ENCODE measurements around the gene DUSP9. TPM values are rescaled to one million over a fixed set of nuclear protein-coding genes. Genes with fewer than 3 reads are reported as not detected.

Gene DUSP9
- total RNA-seq, 1 experiment from 2014 or later: 0.92 TPM

- intact Hi-C loops (cut with micrococcal nuclease; ENCODE audit: unreplicated experiment): no loop called here
- no peaks in the 10 kb centered on the region for H3K27me3 ChIP-seq (replicated peaks; ENCODE audit: insufficient read depth, low read depth, low read length, poor library complexity)
Observed at GRCh38 chrX:153626863-153627674, 19.9 kb upstream of the DUSP9 start.

GRCh38 chrX:153627675-153628111, 19.3 kb upstream of the DUSP9 start:
- CTCF ChIA-PET: no interaction called here
- intact Hi-C loops (cut with micrococcal nuclease; ENCODE audit: unreplicated experiment): no loop called here
- POLR2A ChIA-PET (ENCODE audit: low non-redundant PET): no interaction called here

More at GRCh38 chrX:153626863-153627674, 19.9 kb upstream of the DUSP9 start:
- Histone ChIP-seq H3K4me3 (ENCODE audit: low read depth, low read length, poor library complexity, severe bottlenecking) (no peak overlapping the region), H3K4me1 (ENCODE audit: insufficient read depth, low read length, poor library complexity, severe bottlenecking) (no peaks in the 10 kb centered on the region), H3K9me3 (ENCODE audit: low read depth, low read length, poor library complexity, severe bottlenecking) (no peaks in the 10 kb centered on the region), H3K36me3 (ENCODE audit: insufficient read depth, low read length, poor library complexity, severe bottlenecking) (no peaks in the 10 kb centered on the region), H3K27ac (ENCODE audit: low read depth, low read length, poor library complexity, severe bottlenecking) (no peak overlapping the region)
- no peak for DNase-seq (ENCODE audit: low spot score)
- no TSS peak for BruUV-seq (replicated peaks)
- POLR2A ChIA-PET (ENCODE audit: low non-redundant PET): no interaction called here
- TF ChIP-seq EZH2 (IDR thresholded peaks at IDR 0.05; ENCODE audit: borderline replicate concordance, low read depth, low read length, poor library complexity, severe bottlenecking): no peak
- CTCF ChIA-PET: no interaction called here

GRCh38 chrX:153628129-153628528, 18.9 kb upstream of the DUSP9 start:
- TF ChIP-seq EZH2 (IDR thresholded peaks at IDR 0.05; ENCODE audit: borderline replicate concordance, low read depth, low read length, poor library complexity, severe bottlenecking): no peak
- TF ChIP-seq CTCF (conservative IDR thresholded peaks at IDR 0.05; ENCODE audit: low read depth, low read length): no peak
- ChIA-PET POLR2A (ENCODE audit: low non-redundant PET) (no interaction called here), CTCF (no interaction called here)
- Histone ChIP-seq H3K27ac (ENCODE audit: low read depth, low read length, poor library complexity, severe bottlenecking) (no peak overlapping the region), H3K4me1 (ENCODE audit: insufficient read depth, low read length, poor library complexity, severe bottlenecking) (no peaks in the 10 kb centered on the region), H3K27me3 (replicated peaks; ENCODE audit: insufficient read depth, low read depth, low read length, poor library complexity) (no peaks in the 10 kb centered on the region), H3K9me3 (ENCODE audit: low read depth, low read length, poor library complexity, severe bottlenecking) (no peaks in the 10 kb centered on the region), H3K36me3 (ENCODE audit: insufficient read depth, low read length, poor library complexity, severe bottlenecking) (no peaks in the 10 kb centered on the region), H3K4me3 (ENCODE audit: low read depth, low read length, poor library complexity, severe bottlenecking) (no peak overlapping the region)
- intact Hi-C loops (cut with micrococcal nuclease; ENCODE audit: unreplicated experiment): no loop called here
- no TSS peak for BruUV-seq (replicated peaks)
- no peak for DNase-seq (ENCODE audit: low spot score)

More at GRCh38 chrX:153627675-153628111, 19.3 kb upstream of the DUSP9 start:
- no peaks in the 10 kb centered on the region for H3K4me1 ChIP-seq (ENCODE audit: insufficient read depth, low read length, poor library complexity, severe bottlenecking)
- H3K27me3 ChIP-seq (replicated peaks; ENCODE audit: insufficient read depth, low read depth, low read length, poor library complexity): no peaks in the 10 kb centered on the region
- H3K4me3 ChIP-seq (ENCODE audit: low read depth, low read length, poor library complexity, severe bottlenecking): no peak overlapping the region
- no peak overlapping the region for H3K27ac ChIP-seq (ENCODE audit: low read depth, low read length, poor library complexity, severe bottlenecking)
- DNase-seq (ENCODE audit: low spot score): no peak
- no peaks in the 10 kb centered on the region for H3K36me3 ChIP-seq (ENCODE audit: insufficient read depth, low read length, poor library complexity, severe bottlenecking)
- TF ChIP-seq EZH2 (IDR thresholded peaks at IDR 0.05; ENCODE audit: borderline replicate concordance, low read depth, low read length, poor library complexity, severe bottlenecking) (no peak), CTCF (conservative IDR thresholded peaks at IDR 0.05; ENCODE audit: low read depth, low read length) (no peak)
- no TSS peak for BruUV-seq (replicated peaks)
- no peaks in the 10 kb centered on the region for H3K9me3 ChIP-seq (ENCODE audit: low read depth, low read length, poor library complexity, severe bottlenecking)

Measured in A673 (cell line).